ENCODE measurements around the gene HMG20A. TPM values are rescaled to one million over a fixed set of nuclear protein-coding genes. Genes with fewer than 3 reads are reported as not detected.

The HMG20A gene
- total RNA-seq, 4 donors from 2014 or later, result 33.1 to 48.7 (median 40.5) TPM

GRCh38 chr15:77457905-77458265 lies 37.2 kb downstream of the HMG20A start:
- peak overlapping the region in 1 of 3 donors; percentile 62 for H3K27ac ChIP-seq
- H3K4me3 ChIP-seq (replicated peaks in 1 of 3), result no peak overlapping the region
- intact Hi-C loops (cut with DNase I), result no loop called here
- H3K9me3 ChIP-seq, result no peaks in the 10 kb centered on the region
- no peak for DNase-seq
- no peaks in the 10 kb centered on the region for H3K27me3 ChIP-seq
- no peak for TF ChIP-seq CTCF (IDR thresholded peaks at IDR 0.05)
- TF ChIP-seq POLR2A (IDR thresholded peaks at IDR 0.05), result no peak
- peaks cover 20 to 29% of the 10 kb centered on the region in 2 donors for H3K4me1 ChIP-seq
- H3K36me3 ChIP-seq, result no peaks in the 10 kb centered on the region

DNA sequence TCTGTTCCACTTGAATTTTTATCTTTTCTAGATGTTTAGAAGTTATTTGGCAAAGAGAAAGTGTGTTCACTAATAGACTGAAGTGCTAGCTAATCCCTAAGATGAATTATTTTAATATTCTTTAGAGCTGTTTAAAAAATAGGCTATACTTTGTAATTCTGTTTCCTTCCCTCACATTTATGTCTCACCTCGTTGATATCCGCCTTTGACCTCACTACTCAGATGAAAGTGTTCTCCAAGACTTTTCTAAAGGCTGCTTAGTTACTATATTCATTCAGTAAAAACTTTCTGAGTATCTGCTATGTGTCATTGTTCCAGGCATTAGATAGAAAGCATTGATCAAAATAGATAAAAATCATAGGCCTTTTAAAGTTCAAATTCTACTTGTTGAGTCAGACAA lies 38.3 kb downstream of the HMG20A start:
- TF ChIP-seq CTCF (IDR thresholded peaks at IDR 0.05), result no peak
- TF ChIP-seq POLR2A (IDR thresholded peaks at IDR 0.05), result no peak
- no peaks in the 10 kb centered on the region for H3K36me3 ChIP-seq
- 85 to 95% methylated on average over 2 of the region's 2 CpGs for WGBS, 2 donors
- no peaks in the 10 kb centered on the region for H3K9me3 ChIP-seq
- no peak overlapping the region for H3K27ac ChIP-seq
- peaks cover 20 to 28% of the 10 kb centered on the region in 2 donors for H3K4me1 ChIP-seq
- intact Hi-C loops (cut with DNase I), result no loop called here
- DNase-seq, result no peak
- no peaks in the 10 kb centered on the region for H3K27me3 ChIP-seq
- H3K4me3 ChIP-seq (replicated peaks in 1 of 3), result no peak overlapping the region

DNA sequence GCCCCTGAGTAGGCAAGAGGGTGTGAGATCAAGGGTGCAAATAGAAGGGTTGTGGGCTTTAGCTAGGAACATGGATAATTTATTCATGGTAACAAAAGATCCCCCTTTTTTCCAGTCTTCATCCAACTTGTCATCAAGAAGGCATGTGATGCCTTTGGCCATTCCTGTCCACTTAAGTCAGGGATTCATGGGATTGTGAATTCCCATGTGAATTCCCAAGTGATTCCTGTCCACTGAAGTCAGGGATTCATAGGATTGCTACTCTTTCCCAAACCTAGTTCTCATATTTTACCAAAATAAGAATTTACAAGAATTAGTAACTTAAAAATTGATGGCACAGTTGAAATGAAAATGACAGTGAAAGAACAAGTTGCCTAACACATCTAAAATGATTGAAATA lies 40.8 kb downstream of the HMG20A start:
- H3K4me3 ChIP-seq (replicated peaks in 1 of 3), result no peak overlapping the region
- intact Hi-C loops (cut with DNase I), result no loop called here
- peaks cover 2 to 7% of the 10 kb centered on the region in 2 donors for H3K36me3 ChIP-seq
- peaks cover 14 to 18% of the 10 kb centered on the region in 2 donors for H3K4me1 ChIP-seq
- no peaks in the 10 kb centered on the region for H3K27me3 ChIP-seq
- H3K27ac ChIP-seq, result no peak overlapping the region
- no peaks in the 10 kb centered on the region for H3K9me3 ChIP-seq
- DNase-seq, result no peak
- TF ChIP-seq POLR2A (IDR thresholded peaks at IDR 0.05) (no peak), CTCF (IDR thresholded peaks at IDR 0.05) (no peak)

DNA sequence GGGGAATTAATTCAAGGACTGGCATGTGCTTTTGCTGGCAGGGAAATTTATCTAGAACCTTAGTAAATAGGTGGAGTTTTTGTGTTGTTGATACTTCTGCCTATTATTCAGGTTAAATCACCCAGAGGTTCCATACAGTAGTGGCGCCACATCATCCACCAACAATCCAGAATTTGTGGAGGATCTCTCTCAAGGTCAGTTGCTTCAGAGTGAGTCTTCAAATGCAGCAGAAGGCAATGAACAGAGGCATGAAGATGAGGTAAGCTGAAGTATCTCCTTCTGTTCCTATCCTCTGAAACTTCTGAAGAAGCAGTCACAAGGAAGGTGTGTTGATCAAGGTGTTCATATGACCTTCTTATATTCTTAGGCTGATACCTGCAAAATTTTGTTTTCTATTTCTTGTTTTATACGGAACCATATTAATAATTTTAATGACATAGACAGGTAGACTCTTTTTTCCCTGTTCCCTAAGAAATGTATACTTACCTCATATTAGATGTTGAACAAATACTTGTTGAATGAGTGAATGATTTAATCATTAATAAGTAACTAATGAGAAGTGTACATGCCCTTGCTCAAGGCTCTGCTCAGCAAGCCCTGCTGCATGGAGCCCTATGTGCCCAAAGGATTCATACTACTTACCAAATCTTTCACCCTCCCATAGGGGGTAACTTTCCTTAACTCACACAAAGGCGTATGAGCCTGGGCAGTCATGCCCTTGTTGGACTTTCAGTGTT lies 43.6 kb downstream of the HMG20A start:
- H3K9me3 ChIP-seq, result no peaks in the 10 kb centered on the region
- WGBS, 2 donors, result 98% methylated on average over 3 of the region's 3 CpGs
- H3K27me3 ChIP-seq, result no peaks in the 10 kb centered on the region
- H3K27ac ChIP-seq, result no peak overlapping the region
- intact Hi-C loops (cut with DNase I), result no loop called here
- peaks cover 10 to 13% of the 10 kb centered on the region in 2 donors for H3K36me3 ChIP-seq
- H3K4me3 ChIP-seq (replicated peaks in 1 of 3), result no peak overlapping the region
- no peaks in the 10 kb centered on the region for H3K4me1 ChIP-seq
- DNase-seq, result no peak
- TF ChIP-seq CTCF (IDR thresholded peaks at IDR 0.05), result no peak
- TF ChIP-seq POLR2A (IDR thresholded peaks at IDR 0.05), result no peak

- H3K36me3 ChIP-seq, result peaks cover 10 to 20% of the 10 kb centered on the region in 2 donors
- no peaks in the 10 kb centered on the region for H3K9me3 ChIP-seq
Observed at GRCh38 chr15:77466521-77466920, 45.8 kb downstream of the HMG20A start.

More at GRCh38 chr15:77466521-77466920, 45.8 kb downstream of the HMG20A start:
- WGBS, 2 donors, result 98 to 100% methylated on average over 1 of the region's 1 CpG
- Histone ChIP-seq H3K27me3 (no peaks in the 10 kb centered on the region), H3K4me3 (replicated peaks in 1 of 3) (no peak overlapping the region), H3K27ac (no peak overlapping the region), H3K4me1 (no peaks in the 10 kb centered on the region)
- intact Hi-C loops (cut with DNase I), result no loop called here
- DNase-seq, result no peak
- TF ChIP-seq POLR2A (IDR thresholded peaks at IDR 0.05) (no peak), CTCF (IDR thresholded peaks at IDR 0.05) (no peak)

Data from thyroid gland (tissue), 4 donors.